Measurements from ENCODE around the gene TSPAN5.

DNA sequence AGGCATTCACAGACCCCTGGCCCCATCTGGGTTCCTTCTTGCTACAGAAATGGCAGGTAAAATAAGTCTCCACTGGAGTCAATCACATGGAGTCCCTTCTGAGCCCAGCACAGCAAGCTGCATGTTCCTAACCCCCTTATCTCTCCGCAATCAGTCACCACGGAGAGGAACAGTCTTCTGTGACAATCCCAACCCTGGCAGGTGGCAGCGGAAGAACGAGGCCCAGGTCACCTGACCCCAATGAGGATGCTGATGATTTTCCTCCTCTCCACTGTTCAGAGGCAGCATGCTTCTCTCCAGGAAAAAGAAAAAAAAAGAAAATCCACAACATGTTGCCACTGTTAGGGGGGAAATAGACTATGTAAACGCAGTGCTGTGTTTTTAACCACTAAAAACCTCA is 50.1 kb downstream of the TSPAN5 start:
- TF ChIP-seq MXI1 (IDR thresholded peaks at IDR 0.05; ENCODE audit: low read depth, low read length) (no peak), SIN3A (IDR thresholded peaks at IDR 0.05; ENCODE audit: borderline replicate concordance, low read depth, low read length) (no peak)
- TF ChIP-seq, protein P1, sequence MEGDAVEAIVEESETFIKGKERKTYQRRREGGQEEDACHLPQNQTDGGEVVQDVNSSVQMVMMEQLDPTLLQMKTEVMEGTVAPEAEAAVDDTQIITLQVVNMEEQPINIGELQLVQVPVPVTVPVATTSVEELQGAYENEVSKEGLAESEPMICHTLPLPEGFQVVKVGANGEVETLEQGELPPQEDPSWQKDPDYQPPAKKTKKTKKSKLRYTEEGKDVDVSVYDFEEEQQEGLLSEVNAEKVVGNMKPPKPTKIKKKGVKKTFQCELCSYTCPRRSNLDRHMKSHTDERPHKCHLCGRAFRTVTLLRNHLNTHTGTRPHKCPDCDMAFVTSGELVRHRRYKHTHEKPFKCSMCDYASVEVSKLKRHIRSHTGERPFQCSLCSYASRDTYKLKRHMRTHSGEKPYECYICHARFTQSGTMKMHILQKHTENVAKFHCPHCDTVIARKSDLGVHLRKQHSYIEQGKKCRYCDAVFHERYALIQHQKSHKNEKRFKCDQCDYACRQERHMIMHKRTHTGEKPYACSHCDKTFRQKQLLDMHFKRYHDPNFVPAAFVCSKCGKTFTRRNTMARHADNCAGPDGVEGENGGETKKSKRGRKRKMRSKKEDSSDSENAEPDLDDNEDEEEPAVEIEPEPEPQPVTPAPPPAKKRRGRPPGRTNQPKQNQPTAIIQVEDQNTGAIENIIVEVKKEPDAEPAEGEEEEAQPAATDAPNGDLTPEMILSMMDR (IDR thresholded peaks at IDR 0.05): no peak
- TF ChIP-seq, protein P2, sequence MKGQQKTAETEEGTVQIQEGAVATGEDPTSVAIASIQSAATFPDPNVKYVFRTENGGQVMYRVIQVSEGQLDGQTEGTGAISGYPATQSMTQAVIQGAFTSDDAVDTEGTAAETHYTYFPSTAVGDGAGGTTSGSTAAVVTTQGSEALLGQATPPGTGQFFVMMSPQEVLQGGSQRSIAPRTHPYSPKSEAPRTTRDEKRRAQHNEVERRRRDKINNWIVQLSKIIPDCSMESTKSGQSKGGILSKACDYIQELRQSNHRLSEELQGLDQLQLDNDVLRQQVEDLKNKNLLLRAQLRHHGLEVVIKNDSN (IDR thresholded peaks at IDR 0.05; ENCODE audit: borderline replicate concordance, low read depth): no peak

Measured in SK-N-SH (cell line).